HCT116 (cell line): Measurements from ENCODE around the gene GAB2. TPM values are rescaled to one million over a fixed set of nuclear protein-coding genes. Genes with fewer than 3 reads are reported as not detected.

Experiments
- ATAC-seq: fragments of 200-7000 bp; cut with Tn5 transposase; 2 replicates; pipeline ENCODE4 v1.9.1; 2020; ENCODE audit warnings: mild to moderate bottlenecking, moderate library complexity
- BruUV-seq: library from RNA; stranded (reverse); fragments of 400-500 nt; replicated peaks from 2 replicates; lab custom pipeline; 2021; lab: Mats Ljungman, UMichigan
- CTCF ChIA-PET: fragments of 300-600 bp; sonication (Branson Sonifier 250); formaldehyde crosslinking; loops from one replicate; lab custom pipeline; 2021; ENCODE audit warnings: antibody characterized with exemption; lab: Charles Lee
- POLR2A ChIA-PET: fragments of 300-600, 350-600 bp; sonication (Branson Sonifier 250); formaldehyde crosslinking; loops from one replicate; lab custom pipeline; 2021; ENCODE audit warnings: antibody characterized with exemption; lab: Charles Lee
- RAD21 ChIA-PET, 2 experiments: fragments of 300-600 bp; sonication (Branson Sonifier 250); formaldehyde crosslinking; loops; one replicate each; lab custom pipeline; 2023; ENCODE audit warnings: low total read pairs in 2 of 2; ENCODE audit not compliant: uncharacterized antibody in 2 of 2, unreplicated experiment in 2 of 2, low non-redundant PET in 1 of 2; lab: Charles Lee
- DNase-seq: peaks from one replicate; pipeline ENCODE4 v3.0.0-alpha.2; 2010; ENCODE audit warnings: low read depth, low spot score
- H2AFZ ChIP-seq: fragments of 200-600 bp; shearing (Covaris generic), sonication (generic); 2 replicates; pipeline ENCODE4 v1.6.1; 2017; ENCODE audit warnings: low read depth, mixed run types, mixed read lengths, antibody characterized with exemption, low read length; ENCODE audit not compliant: poor library complexity, severe bottlenecking
- H3K27ac ChIP-seq: 2 replicates; pipeline ENCODE4 v1.5.1; 2012; ENCODE audit warnings: low read depth, low read length
- H3K27me3 ChIP-seq: fragments of 200-600 bp; sonication (generic); 2 replicates; pipeline ENCODE4 v1.6.1; 2016; ENCODE audit warnings: mixed run types, low read length, mixed read lengths; ENCODE audit not compliant: insufficient read depth
- H3K36me3 ChIP-seq, 2 experiments: fragments of 200-500 bp in 1 of 2; fragments of 200-600 bp in 1 of 2; sonication (Bioruptor generic) in 1 of 2; sonication (generic) in 1 of 2; 2 replicates each; pipeline versions ENCODE4 v1.5.1 to v1.6.1; 2014 to 2016; ENCODE audit warnings: low read length in 2 of 2, inconsistent platforms in 1 of 2, mixed read lengths in 1 of 2, mixed run types in 1 of 2; ENCODE audit not compliant: insufficient read depth in 2 of 2, control insufficient read depth in 1 of 2
- H3K4me1 ChIP-seq, 2 experiments: fragments of 200-600 bp in 1 of 2; sonication (generic) in 1 of 2; 2 replicates each; pipeline versions ENCODE4 v1.5.1 to v1.6.1; 2012 to 2017; ENCODE audit warnings: low read length in 2 of 2, inconsistent platforms in 1 of 2, mild to moderate bottlenecking in 1 of 2, mixed read lengths in 1 of 2, mixed run types in 1 of 2, moderate library complexity in 1 of 2; ENCODE audit not compliant: insufficient read depth in 2 of 2, control insufficient read depth in 1 of 2
- H3K4me2 ChIP-seq: fragments of 200-600 bp; sonication (generic); 2 replicates; pipeline ENCODE4 v1.6.1; 2017; ENCODE audit warnings: mixed run types, low read length, mixed read lengths
- H3K4me3 ChIP-seq, 2 experiments: fragments of 200-600 bp in 1 of 2; sonication (generic) in 1 of 2; replicated peaks in 1 of 2; 2 replicates each; pipeline ENCODE4 v1.5.1; 2011 to 2016; ENCODE audit warnings: low read length in 2 of 2, control low read depth in 1 of 2, low read depth in 1 of 2, mild to moderate bottlenecking in 1 of 2, mixed read lengths in 1 of 2, mixed run types in 1 of 2
- H3K79me2 ChIP-seq: fragments of 200-600 bp; sonication (generic); 2 replicates; pipeline ENCODE4 v1.6.1; 2017; ENCODE audit warnings: mild to moderate bottlenecking, mixed run types, low read length, moderate library complexity, mixed read lengths; ENCODE audit not compliant: insufficient read depth
- H3K9ac ChIP-seq: fragments of 200-600 bp; sonication (generic); 2 replicates; pipeline ENCODE4 v1.6.1; 2016; ENCODE audit warnings: low read length, mixed read lengths
- H3K9me2 ChIP-seq: fragments of 200-600 bp; sonication (generic), shearing (Covaris generic); 2 replicates; pipeline ENCODE4 v1.6.1; 2017; ENCODE audit warnings: mixed run types, mild to moderate bottlenecking, moderate library complexity; ENCODE audit not compliant: insufficient read depth
- H3K9me3 ChIP-seq, 2 experiments: fragments of 200-500 bp in 1 of 2; fragments of 200-600 bp in 1 of 2; sonication (Bioruptor generic) in 1 of 2; sonication (generic) in 1 of 2; 2 replicates each; pipeline ENCODE4 v1.6.1; 2014 to 2017; ENCODE audit warnings: low read length in 2 of 2, mixed read lengths in 2 of 2, inconsistent platforms in 1 of 2, low read depth in 1 of 2, mild to moderate bottlenecking in 1 of 2, mixed run types in 1 of 2, moderate library complexity in 1 of 2; ENCODE audit not compliant: control insufficient read depth in 1 of 2, insufficient read depth in 1 of 2
- H4K20me1 ChIP-seq: fragments of 200-600 bp; sonication (generic), shearing (Covaris generic); 2 replicates; pipeline ENCODE4 v1.6.1; 2017; ENCODE audit warnings: mixed run types, mild to moderate bottlenecking, moderate library complexity; ENCODE audit not compliant: insufficient read depth
- CEBPB ChIP-seq: IDR thresholded peaks from 2 replicates; pipeline ENCODE4 v1.6.1; 2012; ENCODE audit warnings: low read depth
- EGR1 ChIP-seq: IDR thresholded peaks from 2 replicates; pipeline ENCODE4 v1.6.1; 2012; ENCODE audit warnings: low read depth
- JUND ChIP-seq: IDR thresholded peaks from 2 replicates; pipeline ENCODE4 v1.6.1; 2012
- POLR2A ChIP-seq: IDR thresholded peaks from 2 replicates; pipeline ENCODE4 v1.7.0; 2011; ENCODE audit warnings: borderline replicate concordance; ENCODE audit not compliant: insufficient read depth, insufficient read length; ENCODE audit errors: extremely low read depth
- POLR2AphosphoS5 ChIP-seq: IDR thresholded peaks from 2 replicates; pipeline ENCODE4 v1.6.1; 2011; ENCODE audit warnings: mild to moderate bottlenecking, low read depth, low read length, moderate library complexity
- TCF7L2 ChIP-seq: IDR thresholded peaks from 2 replicates; pipeline ENCODE4 v1.7.0; 2011; ENCODE audit warnings: borderline replicate concordance, inconsistent platforms; ENCODE audit not compliant: insufficient read depth, insufficient read length; ENCODE audit errors: extremely low read depth
- YY1 ChIP-seq: IDR thresholded peaks from 2 replicates; pipeline ENCODE4 v1.6.1; 2011; ENCODE audit warnings: low read length, low read depth, moderate library complexity, mild to moderate bottlenecking; ENCODE audit not compliant: insufficient replicate concordance; ENCODE audit errors: extremely low read depth
- ZFX ChIP-seq: fragments of 450-650 bp; IDR thresholded peaks from 2 replicates; pipeline ENCODE4 v1.6.1; 2017
- intact Hi-C: fragments of 100-400 bp; cut with micrococcal nuclease; formaldehyde crosslinking; loops from 2 replicates; pipeline ENCODE4 v1.10.0; 2022
- total RNA-seq: library from RNA; stranded (reverse); gene quantifications from one replicate; pipeline ENCODE4 v1.2.1, GENCODE V29; 2021; ENCODE audit not compliant: unreplicated experiment
- TF ChIP-seq, protein P1 (sequence below): IDR thresholded peaks from 2 replicates; pipeline ENCODE4 v1.6.1; 2012
- TF ChIP-seq, protein P2 (sequence below), 3 experiments: fragments of 200-600 bp in 1 of 3; sonication (generic) in 1 of 3; IDR thresholded peaks in 2 of 3; conservative IDR thresholded peaks in 1 of 3; 2 replicates each; pipeline ENCODE4 v1.5.1; 2012 to 2017; ENCODE audit warnings: low read depth in 2 of 3, low read length in 2 of 3, antibody characterized with exemption in 1 of 3, borderline replicate concordance in 1 of 3, control low read depth in 1 of 3, mild to moderate bottlenecking in 1 of 3, mixed read lengths in 1 of 3, mixed run types in 1 of 3, moderate library complexity in 1 of 3; ENCODE audit not compliant: insufficient read depth in 1 of 3

Gene GAB2
- total RNA-seq, 1 experiment from 2014 or later = 1.9 TPM

- no peak overlapping the region for H3K4me3 ChIP-seq
- ChIA-PET RAD21 (no interaction called here), POLR2A (no interaction called here), CTCF (no interaction called here)
- DNase-seq = no peak
- H4K20me1 ChIP-seq = no peaks in the 10 kb centered on the region
- H3K27ac ChIP-seq = no peak overlapping the region
- H3K9ac ChIP-seq = no peak overlapping the region
- H3K36me3 ChIP-seq = no peaks in the 10 kb centered on the region
- no peaks in the 10 kb centered on the region for H3K4me1 ChIP-seq
- H3K9me3 ChIP-seq = no peaks in the 10 kb centered on the region
- ATAC-seq = no peak
- no TSS peak for BruUV-seq
- TF ChIP-seq, protein P1, sequence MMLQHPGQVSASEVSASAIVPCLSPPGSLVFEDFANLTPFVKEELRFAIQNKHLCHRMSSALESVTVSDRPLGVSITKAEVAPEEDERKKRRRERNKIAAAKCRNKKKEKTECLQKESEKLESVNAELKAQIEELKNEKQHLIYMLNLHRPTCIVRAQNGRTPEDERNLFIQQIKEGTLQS = no peak
- TF ChIP-seq POLR2AphosphoS5 (no peak), JUND (no peak), YY1 (no peak), ZFX (no peak), CEBPB (no peak), EGR1 (no peak), TCF7L2 (no peak), POLR2A (no peak)
- TF ChIP-seq, protein P2, sequence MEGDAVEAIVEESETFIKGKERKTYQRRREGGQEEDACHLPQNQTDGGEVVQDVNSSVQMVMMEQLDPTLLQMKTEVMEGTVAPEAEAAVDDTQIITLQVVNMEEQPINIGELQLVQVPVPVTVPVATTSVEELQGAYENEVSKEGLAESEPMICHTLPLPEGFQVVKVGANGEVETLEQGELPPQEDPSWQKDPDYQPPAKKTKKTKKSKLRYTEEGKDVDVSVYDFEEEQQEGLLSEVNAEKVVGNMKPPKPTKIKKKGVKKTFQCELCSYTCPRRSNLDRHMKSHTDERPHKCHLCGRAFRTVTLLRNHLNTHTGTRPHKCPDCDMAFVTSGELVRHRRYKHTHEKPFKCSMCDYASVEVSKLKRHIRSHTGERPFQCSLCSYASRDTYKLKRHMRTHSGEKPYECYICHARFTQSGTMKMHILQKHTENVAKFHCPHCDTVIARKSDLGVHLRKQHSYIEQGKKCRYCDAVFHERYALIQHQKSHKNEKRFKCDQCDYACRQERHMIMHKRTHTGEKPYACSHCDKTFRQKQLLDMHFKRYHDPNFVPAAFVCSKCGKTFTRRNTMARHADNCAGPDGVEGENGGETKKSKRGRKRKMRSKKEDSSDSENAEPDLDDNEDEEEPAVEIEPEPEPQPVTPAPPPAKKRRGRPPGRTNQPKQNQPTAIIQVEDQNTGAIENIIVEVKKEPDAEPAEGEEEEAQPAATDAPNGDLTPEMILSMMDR (IDR thresholded peaks at IDR 0.05 in 2 of 3, conservative IDR thresholded peaks at IDR 0.05 in 1 of 3; ENCODE audit: borderline replicate concordance in 1 of 3, insufficient read depth in 1 of 3, low read depth in 2 of 3, low read length in 2 of 3) = no peak
- H3K9me2 ChIP-seq = no peaks in the 10 kb centered on the region
- intact Hi-C loops = no loop called here
- no peak overlapping the region for H3K4me2 ChIP-seq
- H2AFZ ChIP-seq = no peak overlapping the region
- H3K79me2 ChIP-seq = no peaks in the 10 kb centered on the region
- H3K27me3 ChIP-seq = no peaks in the 10 kb centered on the region
Observed at GRCh38 chr11:78426845-78427244, 9.2 kb upstream of the GAB2 start.
